Measurements from ENCODE around the gene JPH4.
"Not testable (repeated sequence)": the region's sequence is repeated elsewhere in the genome, so short reads cannot be mapped to it uniquely, and the experiment has no call there.

Gene JPH4

DNA sequence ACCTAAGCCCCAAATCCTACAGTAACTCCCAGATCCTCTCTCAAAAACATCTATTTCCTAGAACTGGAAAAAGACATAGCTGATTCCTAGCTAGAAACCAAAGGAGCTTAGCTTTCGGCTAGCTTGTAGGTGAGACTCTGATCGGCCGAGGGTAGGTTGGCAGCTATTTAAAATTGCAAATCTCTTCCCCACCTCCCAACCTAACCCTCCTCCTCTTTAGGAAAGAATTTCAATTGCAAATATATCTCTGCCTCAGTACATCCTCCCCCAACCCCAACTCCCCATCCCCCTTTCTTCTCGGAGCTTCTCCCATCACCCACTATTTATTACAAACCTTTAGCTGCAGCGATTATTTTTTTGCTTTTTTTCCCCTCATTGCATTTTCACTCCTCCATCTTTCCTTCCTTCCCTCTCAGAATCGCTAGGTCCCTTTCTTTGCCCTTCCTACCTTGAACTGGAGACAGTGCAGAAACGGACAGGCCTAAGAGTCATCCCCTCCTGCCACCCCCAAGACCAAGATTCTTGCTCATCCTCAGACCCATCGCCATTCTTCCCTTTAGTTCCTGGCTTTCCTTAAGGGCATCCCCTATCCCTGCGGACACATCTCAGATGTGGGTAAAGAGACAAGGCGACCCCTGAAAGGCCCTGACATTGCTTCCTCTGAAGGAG, 40.4 kb downstream of the JPH4 start:
- H3K4me3 ChIP-seq (ENCODE audit: low read depth in 1 of 2, low read length in 2 of 2): no peak overlapping the region
- H3K27ac ChIP-seq (ENCODE audit: low read depth, low read length): no peak overlapping the region
- H3K9me3 ChIP-seq (ENCODE audit: low read length): no peaks in the 10 kb centered on the region
- no peak overlapping the region for H3K9ac ChIP-seq (ENCODE audit: low read length)
- no peaks in the 10 kb centered on the region for H3K27me3 ChIP-seq (ENCODE audit: control insufficient read depth in 1 of 2, insufficient read depth in 2 of 2, low read length in 2 of 2)
- no peaks in the 10 kb centered on the region for H3K4me1 ChIP-seq (ENCODE audit: insufficient read depth, low read length)
- H3K36me3 ChIP-seq (ENCODE audit: insufficient read depth, low read length): no peaks in the 10 kb centered on the region

GRCh38 chr14:23537351-23538049, 41.1 kb downstream of the JPH4 start:
- no peaks in the 10 kb centered on the region for H3K9me3 ChIP-seq (ENCODE audit: low read length)
- H3K27ac ChIP-seq (ENCODE audit: low read depth, low read length): no peak overlapping the region
- no peaks in the 10 kb centered on the region for H3K4me1 ChIP-seq (ENCODE audit: insufficient read depth, low read length)
- no peak overlapping the region for H3K9ac ChIP-seq (ENCODE audit: low read length)
- H3K36me3 ChIP-seq (ENCODE audit: insufficient read depth, low read length): no peaks in the 10 kb centered on the region
- H3K4me3 ChIP-seq (ENCODE audit: low read depth in 1 of 2, low read length in 2 of 2): no peak overlapping the region
- H3K27me3 ChIP-seq (ENCODE audit: control insufficient read depth in 1 of 2, insufficient read depth in 2 of 2, low read length in 2 of 2): no peaks in the 10 kb centered on the region

DNA sequence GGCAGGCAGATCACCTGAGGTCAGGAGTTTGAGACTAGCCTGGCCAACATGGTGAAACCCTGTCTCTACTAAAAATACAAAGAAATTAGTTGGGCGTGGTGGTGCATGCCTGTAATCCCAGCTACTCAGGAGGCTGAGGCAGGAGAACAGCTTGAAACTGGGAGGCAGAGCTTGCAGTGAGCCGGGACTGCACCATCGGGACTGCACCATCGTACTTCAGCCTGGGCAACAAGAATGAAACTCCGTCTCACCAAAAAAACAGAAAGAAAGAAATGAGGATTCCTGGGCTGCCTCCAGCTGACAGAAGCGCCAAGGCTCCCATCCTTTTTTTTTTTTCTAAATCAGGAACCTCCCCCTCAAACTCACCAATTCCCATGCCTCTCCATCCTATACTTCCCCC, 41.7 kb downstream of the JPH4 start:
- H3K9ac ChIP-seq (ENCODE audit: low read length); H3K36me3 ChIP-seq (ENCODE audit: insufficient read depth, low read length); H3K4me3 ChIP-seq (ENCODE audit: low read depth in 1 of 2, low read length in 2 of 2); H3K9me3 ChIP-seq (ENCODE audit: low read length); H3K4me1 ChIP-seq (ENCODE audit: insufficient read depth, low read length); H3K27me3 ChIP-seq (ENCODE audit: control insufficient read depth in 1 of 2, insufficient read depth in 2 of 2, low read length in 2 of 2); H3K27ac ChIP-seq (ENCODE audit: low read depth, low read length): not testable (repeated sequence)

DNA sequence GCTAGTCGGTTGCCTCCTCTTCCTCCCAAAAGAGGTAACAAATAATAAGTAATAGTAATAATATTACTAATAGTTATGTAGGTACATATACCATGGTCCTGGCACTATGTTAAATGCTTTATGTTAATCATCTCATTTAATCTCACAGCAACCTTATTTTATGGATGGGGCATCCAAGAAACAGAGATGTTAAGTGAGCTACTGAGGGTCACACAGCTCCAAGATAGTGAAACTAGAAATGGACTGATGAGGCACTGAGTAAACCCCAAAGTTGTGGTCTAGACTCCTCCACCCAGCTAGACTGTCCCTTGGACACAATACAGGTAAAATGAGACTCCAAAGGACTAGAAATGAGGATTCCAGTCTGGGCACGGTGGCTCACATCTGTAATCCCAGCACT, 42.1 kb downstream of the JPH4 start:
- H3K4me3 ChIP-seq (ENCODE audit: low read depth in 1 of 2, low read length in 2 of 2): no peak overlapping the region
- H3K4me1 ChIP-seq (ENCODE audit: insufficient read depth, low read length): no peaks in the 10 kb centered on the region
- no peaks in the 10 kb centered on the region for H3K9me3 ChIP-seq (ENCODE audit: low read length)
- no peak overlapping the region for H3K27ac ChIP-seq (ENCODE audit: low read depth, low read length)
- H3K27me3 ChIP-seq (ENCODE audit: control insufficient read depth in 1 of 2, insufficient read depth in 2 of 2, low read length in 2 of 2): no peaks in the 10 kb centered on the region
- H3K9ac ChIP-seq (ENCODE audit: low read length): no peak overlapping the region
- H3K36me3 ChIP-seq (ENCODE audit: insufficient read depth, low read length): no peaks in the 10 kb centered on the region

DNA sequence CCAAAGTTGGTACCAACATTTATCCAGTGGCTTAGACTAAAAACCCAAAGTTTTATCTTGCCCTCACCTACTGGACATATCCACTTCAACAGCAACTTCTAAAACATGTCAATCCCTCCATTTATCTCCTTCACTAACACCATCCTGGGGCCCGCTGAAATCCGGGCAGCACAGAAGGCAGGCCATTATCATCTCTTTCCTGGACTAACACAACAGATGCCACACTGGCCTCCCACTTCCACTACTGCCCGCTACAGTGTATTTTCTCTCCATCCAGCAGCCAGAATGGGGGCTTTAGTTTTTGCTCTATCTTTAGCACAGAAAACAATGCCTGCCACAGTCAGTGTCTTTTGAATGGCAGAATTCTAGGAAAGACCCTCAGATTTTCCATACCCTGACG, 42.6 kb downstream of the JPH4 start:
- H3K36me3 ChIP-seq (ENCODE audit: insufficient read depth, low read length): no peaks in the 10 kb centered on the region
- no peak overlapping the region for H3K9ac ChIP-seq (ENCODE audit: low read length)
- H3K27me3 ChIP-seq (ENCODE audit: control insufficient read depth in 1 of 2, insufficient read depth in 2 of 2, low read length in 2 of 2): no peaks in the 10 kb centered on the region
- H3K9me3 ChIP-seq (ENCODE audit: low read length): no peaks in the 10 kb centered on the region
- no peak overlapping the region for H3K27ac ChIP-seq (ENCODE audit: low read depth, low read length)
- H3K4me1 ChIP-seq (ENCODE audit: insufficient read depth, low read length): no peaks in the 10 kb centered on the region
- H3K4me3 ChIP-seq (ENCODE audit: low read depth in 1 of 2, low read length in 2 of 2): no peak overlapping the region

DNA sequence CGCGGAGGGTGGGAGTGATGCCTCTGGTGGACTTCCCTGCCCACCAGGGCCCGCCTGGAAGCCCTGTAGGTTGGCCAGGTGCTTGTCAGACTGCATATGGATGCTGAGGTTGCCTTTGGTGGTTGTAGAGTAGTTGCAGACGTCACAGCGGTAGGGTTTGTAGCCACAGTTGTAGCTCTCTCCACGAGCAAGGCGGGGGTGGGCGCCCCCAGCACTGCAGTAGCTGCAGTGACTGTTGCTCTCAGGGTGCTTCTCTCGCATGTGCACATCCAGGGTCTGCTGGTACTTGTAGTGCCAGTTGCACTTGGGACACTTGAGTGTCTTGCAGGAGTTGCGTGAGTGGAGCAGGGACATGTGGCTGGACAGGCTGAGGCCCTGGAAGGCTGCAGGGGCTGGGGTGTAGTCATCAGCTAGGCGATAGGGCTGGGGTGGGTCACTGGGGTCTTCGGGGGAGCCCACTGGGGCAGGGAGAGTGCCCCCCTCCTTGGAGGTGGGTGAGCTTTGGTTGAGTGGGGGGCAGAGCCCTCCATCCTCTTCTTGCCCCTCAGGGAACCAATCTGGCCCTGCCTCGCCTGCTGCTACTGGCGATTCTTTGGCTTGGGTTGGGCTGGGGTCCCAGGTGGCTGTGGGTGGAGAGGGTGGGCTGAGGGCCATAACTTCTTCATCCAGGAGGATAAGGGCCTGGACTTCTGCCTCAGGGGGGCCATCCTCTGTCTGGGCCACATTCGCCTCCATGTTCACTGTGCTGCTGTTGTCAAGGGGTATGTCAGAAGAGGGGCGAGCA, 44.7 kb downstream of the JPH4 start:
- no peak overlapping the region for H3K4me3 ChIP-seq (ENCODE audit: low read depth in 1 of 2, low read length in 2 of 2)
- H3K4me1 ChIP-seq (ENCODE audit: insufficient read depth, low read length): no peaks in the 10 kb centered on the region
- no peak overlapping the region for H3K9ac ChIP-seq (ENCODE audit: low read length)
- no peaks in the 10 kb centered on the region for H3K27me3 ChIP-seq (ENCODE audit: control insufficient read depth in 1 of 2, insufficient read depth in 2 of 2, low read length in 2 of 2)
- no peaks in the 10 kb centered on the region for H3K36me3 ChIP-seq (ENCODE audit: insufficient read depth, low read length)
- H3K27ac ChIP-seq (ENCODE audit: low read depth, low read length): no peak overlapping the region
- H3K9me3 ChIP-seq (ENCODE audit: low read length): no peaks in the 10 kb centered on the region

DNA sequence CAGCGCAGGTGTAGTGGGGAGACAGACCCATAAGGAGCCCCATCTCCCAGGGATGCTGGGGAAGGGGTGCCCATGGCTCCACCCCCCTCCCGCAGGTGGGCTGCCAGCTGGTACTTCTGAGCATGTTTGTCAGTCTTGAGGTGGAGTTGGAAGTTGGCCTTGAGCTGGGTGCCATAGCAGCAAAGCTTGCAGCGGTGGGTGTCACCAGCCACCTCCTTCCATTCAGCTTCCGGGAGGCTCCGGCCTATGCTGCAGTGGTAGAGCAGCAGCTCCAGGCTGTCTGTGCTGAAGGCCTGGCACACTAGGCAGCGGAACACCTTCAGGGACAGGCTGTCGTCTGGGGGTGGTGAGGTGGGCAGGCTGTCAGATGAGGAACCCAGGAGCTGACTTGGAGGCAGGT, 45.9 kb downstream of the JPH4 start:
- H3K9me3 ChIP-seq (ENCODE audit: low read length): no peaks in the 10 kb centered on the region
- H3K36me3 ChIP-seq (ENCODE audit: insufficient read depth, low read length): no peaks in the 10 kb centered on the region
- H3K27me3 ChIP-seq (ENCODE audit: control insufficient read depth in 1 of 2, insufficient read depth in 2 of 2, low read length in 2 of 2): no peaks in the 10 kb centered on the region
- no peak overlapping the region for H3K4me3 ChIP-seq (ENCODE audit: low read depth in 1 of 2, low read length in 2 of 2)
- no peak overlapping the region for H3K27ac ChIP-seq (ENCODE audit: low read depth, low read length)
- H3K9ac ChIP-seq (ENCODE audit: low read length): no peak overlapping the region
- no peaks in the 10 kb centered on the region for H3K4me1 ChIP-seq (ENCODE audit: insufficient read depth, low read length)

GRCh38 chr14:23531391-23531790, 47.2 kb downstream of the JPH4 start:
- H3K27me3 ChIP-seq (ENCODE audit: control insufficient read depth in 1 of 2, insufficient read depth in 2 of 2, low read length in 2 of 2): no peaks in the 10 kb centered on the region
- H3K4me3 ChIP-seq (ENCODE audit: low read depth in 1 of 2, low read length in 2 of 2): no peak overlapping the region
- H3K9me3 ChIP-seq (ENCODE audit: low read length): no peaks in the 10 kb centered on the region
- no peaks in the 10 kb centered on the region for H3K36me3 ChIP-seq (ENCODE audit: insufficient read depth, low read length)
- no peak overlapping the region for H3K27ac ChIP-seq (ENCODE audit: low read depth, low read length)
- H3K9ac ChIP-seq (ENCODE audit: low read length): no peak overlapping the region
- no peaks in the 10 kb centered on the region for H3K4me1 ChIP-seq (ENCODE audit: insufficient read depth, low read length)

GRCh38 chr14:23530375-23531055, 48.1 kb downstream of the JPH4 start:
- no peaks in the 10 kb centered on the region for H3K9me3 ChIP-seq (ENCODE audit: low read length)
- H3K27ac ChIP-seq (ENCODE audit: low read depth, low read length): no peak overlapping the region
- no peaks in the 10 kb centered on the region for H3K4me1 ChIP-seq (ENCODE audit: insufficient read depth, low read length)
- no peaks in the 10 kb centered on the region for H3K27me3 ChIP-seq (ENCODE audit: control insufficient read depth in 1 of 2, insufficient read depth in 2 of 2, low read length in 2 of 2)
- H3K36me3 ChIP-seq (ENCODE audit: insufficient read depth, low read length): no peaks in the 10 kb centered on the region
- H3K9ac ChIP-seq (ENCODE audit: low read length): no peak overlapping the region
- no peak overlapping the region for H3K4me3 ChIP-seq (ENCODE audit: low read depth in 1 of 2, low read length in 2 of 2)

DNA sequence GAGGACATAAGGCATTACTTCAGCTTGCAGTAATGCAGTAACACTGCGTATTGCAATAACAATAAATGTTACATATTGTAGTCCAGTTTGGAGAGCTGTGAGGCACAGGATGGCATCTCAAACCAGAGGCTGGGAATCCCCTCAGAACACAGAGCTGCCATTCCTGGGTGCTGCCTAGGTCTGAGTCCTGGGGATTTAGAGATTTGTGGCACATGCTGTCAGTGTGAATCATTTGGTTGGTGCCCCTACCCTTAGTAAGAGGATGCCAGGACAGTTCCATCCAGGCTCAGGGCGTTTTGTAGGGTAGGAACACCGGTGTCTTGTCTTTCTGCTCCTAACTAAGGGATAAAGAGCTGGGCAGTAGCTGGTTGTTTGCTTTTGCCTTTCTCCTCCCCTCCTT, 49.6 kb downstream of the JPH4 start:
- H3K4me1 ChIP-seq (ENCODE audit: insufficient read depth, low read length): no peaks in the 10 kb centered on the region
- H3K27ac ChIP-seq (ENCODE audit: low read depth, low read length): no peak overlapping the region
- H3K9me3 ChIP-seq (ENCODE audit: low read length): no peaks in the 10 kb centered on the region
- H3K4me3 ChIP-seq (ENCODE audit: low read depth in 1 of 2, low read length in 2 of 2): no peak overlapping the region
- no peaks in the 10 kb centered on the region for H3K27me3 ChIP-seq (ENCODE audit: control insufficient read depth in 1 of 2, insufficient read depth in 2 of 2, low read length in 2 of 2)
- no peaks in the 10 kb centered on the region for H3K36me3 ChIP-seq (ENCODE audit: insufficient read depth, low read length)
- no peak overlapping the region for H3K9ac ChIP-seq (ENCODE audit: low read length)

DNA sequence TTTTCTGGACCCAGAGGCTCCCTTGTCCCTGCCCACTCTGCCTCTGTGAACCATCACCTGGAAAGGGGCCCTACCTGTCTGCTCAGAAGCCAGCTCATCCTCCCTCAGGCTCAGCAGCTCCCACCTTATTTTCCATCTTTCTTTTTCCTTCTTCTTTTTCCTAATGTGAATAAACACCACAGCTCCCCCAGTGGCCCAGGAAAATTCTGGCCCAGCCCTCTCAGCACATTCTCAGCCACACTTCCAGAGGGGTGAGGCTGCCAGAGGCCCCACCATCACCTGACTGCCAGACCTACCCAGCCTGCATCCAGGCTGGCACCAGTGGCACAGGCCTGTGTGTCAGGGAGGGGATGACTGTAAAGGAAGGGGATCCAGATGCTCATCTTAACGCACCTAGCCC, 50.0 kb downstream of the JPH4 start:
- no peaks in the 10 kb centered on the region for H3K36me3 ChIP-seq (ENCODE audit: insufficient read depth, low read length)
- H3K4me1 ChIP-seq (ENCODE audit: insufficient read depth, low read length): no peaks in the 10 kb centered on the region
- no peak overlapping the region for H3K4me3 ChIP-seq (ENCODE audit: low read depth in 1 of 2, low read length in 2 of 2)
- H3K27ac ChIP-seq (ENCODE audit: low read depth, low read length): no peak overlapping the region
- H3K9me3 ChIP-seq (ENCODE audit: low read length): no peaks in the 10 kb centered on the region
- no peak overlapping the region for H3K9ac ChIP-seq (ENCODE audit: low read length)
- H3K27me3 ChIP-seq (ENCODE audit: control insufficient read depth in 1 of 2, insufficient read depth in 2 of 2, low read length in 2 of 2): no peaks in the 10 kb centered on the region
